Mucosa of rectum (tissue), 2 donors: ENCODE results near the gene FIGLA.

Experiments
- H3K27ac ChIP-seq, 2 donors: one replicate each; pipeline ENCODE4 v1.7.0; 2013; ENCODE audit warnings: inconsistent platforms in 2 of 2, low read depth in 2 of 2, low read length in 2 of 2
- H3K27me3 ChIP-seq, 2 donors: one replicate each; pipeline ENCODE4 v1.7.0; 2013; ENCODE audit warnings: low read length in 2 of 2; ENCODE audit not compliant: control insufficient read depth in 2 of 2, insufficient read depth in 2 of 2
- H3K36me3 ChIP-seq, 2 donors: one replicate each; pipeline ENCODE4 v1.7.0; 2013; ENCODE audit warnings: low read length in 2 of 2; ENCODE audit not compliant: control insufficient read depth in 2 of 2, insufficient read depth in 2 of 2
- H3K4me1 ChIP-seq, 2 donors: one replicate each; pipeline ENCODE4 v1.7.0; 2013; ENCODE audit warnings: low read length in 2 of 2, mild to moderate bottlenecking in 1 of 2; ENCODE audit not compliant: control insufficient read depth in 2 of 2, insufficient read depth in 2 of 2
- H3K4me3 ChIP-seq, 2 donors: one replicate each; pipeline ENCODE4 v1.7.0; 2013; ENCODE audit warnings: low read length in 2 of 2
- H3K9ac ChIP-seq, 2 donors: one replicate each; pipeline ENCODE4 v1.7.0; 2013; ENCODE audit warnings: low read length in 2 of 2, low read depth in 1 of 2, mild to moderate bottlenecking in 1 of 2
- H3K9me3 ChIP-seq, 2 donors: one replicate each; pipeline ENCODE4 v1.7.0; 2013; ENCODE audit warnings: low read length in 2 of 2; ENCODE audit not compliant: control insufficient read depth in 2 of 2
- donor health status: healthy.
- donor health status: Normal muscosa, but diverticular disease.

Gene FIGLA

GRCh38 chr2:70733646-70734180 lies 56.7 kb downstream of the FIGLA start:
- H3K4me3 ChIP-seq: no peak overlapping the region
- no peak overlapping the region for H3K27ac ChIP-seq
- no peaks in the 10 kb centered on the region for H3K36me3 ChIP-seq
- H3K9ac ChIP-seq: no peak overlapping the region
- H3K27me3 ChIP-seq: peaks cover 4 to 7% of the 10 kb centered on the region in 2 donors
- H3K9me3 ChIP-seq: no peaks in the 10 kb centered on the region
- H3K4me1 ChIP-seq: no peaks in the 10 kb centered on the region

DNA sequence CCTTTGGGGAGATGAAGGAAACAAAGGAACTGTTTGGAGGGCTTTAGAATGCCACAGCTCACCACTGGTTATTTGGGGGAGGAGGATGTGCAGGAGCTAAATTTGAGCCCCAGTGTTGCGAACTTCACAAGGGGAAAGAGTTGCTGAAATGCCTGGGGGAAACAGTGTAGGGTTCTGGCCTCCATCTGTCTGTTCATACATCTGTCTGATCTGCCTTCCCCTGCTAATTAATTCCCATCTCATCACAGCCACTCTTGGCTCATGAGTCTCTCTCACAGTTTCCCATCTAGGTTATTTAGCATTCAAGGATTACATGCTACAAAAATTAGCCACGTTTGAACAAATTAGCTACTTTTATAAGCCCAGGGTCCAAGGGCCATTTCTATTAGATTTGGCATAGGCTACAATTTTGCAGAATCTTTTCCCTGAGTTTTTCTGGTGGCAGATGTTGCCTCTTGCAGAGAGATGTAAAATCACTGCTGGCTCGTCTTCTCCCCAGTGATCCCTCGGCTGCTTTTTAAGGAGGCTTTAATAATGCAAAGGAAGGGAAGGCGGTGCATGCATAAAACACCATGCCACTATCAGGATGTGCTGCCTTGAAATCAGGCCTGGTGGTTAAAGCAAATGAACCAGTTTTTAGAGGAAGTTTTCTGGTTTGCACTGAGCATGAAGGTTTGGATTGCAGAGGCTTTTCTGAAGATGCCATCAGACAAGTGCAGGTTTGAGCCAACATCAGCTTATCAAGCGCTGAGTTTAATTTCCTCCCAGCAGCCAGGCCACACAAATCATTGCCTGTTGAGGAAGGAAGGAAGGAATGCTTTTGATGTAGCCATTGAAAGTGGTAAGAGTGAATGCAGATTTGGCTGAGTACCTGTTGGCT lies 57.4 kb downstream of the FIGLA start:
- H3K4me3 ChIP-seq: no peak overlapping the region

GRCh38 chr2:70730730-70731129 lies 59.7 kb downstream of the FIGLA start:
- no peaks in the 10 kb centered on the region for H3K4me1 ChIP-seq
- no peaks in the 10 kb centered on the region for H3K9me3 ChIP-seq
- no peak overlapping the region for H3K27ac ChIP-seq
- H3K4me3 ChIP-seq: no peak overlapping the region
- H3K27me3 ChIP-seq: peaks cover 4 to 7% of the 10 kb centered on the region in 2 donors
- H3K9ac ChIP-seq: no peak overlapping the region
- H3K36me3 ChIP-seq: no peaks in the 10 kb centered on the region

More for the DNA sequence above, 57.4 kb downstream of the FIGLA start:
- H3K36me3 ChIP-seq: no peaks in the 10 kb centered on the region
- H3K9me3 ChIP-seq: no peaks in the 10 kb centered on the region
- no peaks in the 10 kb centered on the region for H3K4me1 ChIP-seq
- no peak overlapping the region for H3K27ac ChIP-seq
- H3K9ac ChIP-seq: no peak overlapping the region
- peaks cover 4 to 7% of the 10 kb centered on the region in 2 donors for H3K27me3 ChIP-seq

DNA sequence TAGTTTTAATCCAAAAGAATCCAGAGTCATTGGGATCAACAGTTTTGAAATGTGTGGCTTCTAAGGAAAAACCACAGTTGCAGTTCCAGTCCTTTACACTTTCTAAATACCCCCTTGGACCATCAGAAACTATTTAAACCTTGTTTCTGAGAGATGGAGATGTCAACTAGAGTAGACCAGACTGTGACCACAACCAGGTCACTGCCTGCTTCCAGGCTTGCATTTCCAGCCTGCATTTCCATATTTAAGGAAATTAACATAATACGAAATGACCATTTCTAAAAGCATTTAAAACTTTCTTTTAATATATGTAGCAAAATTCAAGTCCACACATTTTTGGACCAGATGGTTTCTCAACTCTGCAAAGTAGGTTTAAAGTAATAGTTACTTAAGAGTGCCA lies 60.8 kb downstream of the FIGLA start:
- Histone ChIP-seq H3K4me3 (no peak overlapping the region), H3K4me1 (no peaks in the 10 kb centered on the region), H3K9ac (no peak overlapping the region), H3K27ac (no peak overlapping the region), H3K36me3 (no peaks in the 10 kb centered on the region), H3K27me3 (peaks cover 3 to 4% of the 10 kb centered on the region in 2 donors), H3K9me3 (no peaks in the 10 kb centered on the region)

DNA sequence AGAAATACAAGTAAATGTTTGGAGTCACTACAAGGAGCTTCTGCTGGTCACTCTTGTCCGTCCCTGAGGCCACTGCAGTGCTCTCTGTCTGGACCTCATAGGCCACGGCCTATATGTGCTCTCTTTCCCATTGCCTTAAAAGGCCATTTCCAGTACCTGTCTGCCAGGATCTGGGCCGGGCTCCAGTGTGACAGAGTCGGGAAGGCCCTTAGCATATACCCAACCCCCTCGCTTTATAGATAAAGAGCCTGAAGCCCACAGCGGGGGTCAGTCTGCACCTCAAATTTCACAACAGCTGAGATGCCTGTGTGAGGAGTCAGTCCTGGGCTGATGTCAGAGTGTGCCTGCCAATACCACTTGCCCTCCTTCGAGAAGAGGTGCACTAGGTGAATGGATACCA lies 62.3 kb downstream of the FIGLA start:
- H3K9ac ChIP-seq: no peak overlapping the region
- H3K9me3 ChIP-seq: no peaks in the 10 kb centered on the region
- no peaks in the 10 kb centered on the region for H3K36me3 ChIP-seq
- no peak overlapping the region for H3K4me3 ChIP-seq
- no peaks in the 10 kb centered on the region for H3K27me3 ChIP-seq
- H3K27ac ChIP-seq: no peak overlapping the region
- H3K4me1 ChIP-seq: no peaks in the 10 kb centered on the region
